Central memory CD8-positive, alpha-beta T cell (primary cell): ENCODE data around the gene COL24A1.

ENCODE experiments used
- ATAC-seq: fragments of 150-1000 bp; cut with Tn5 transposase; replicated peaks from 2 replicates; pipeline ENCODE4 v1.10.0; 2022; ENCODE audit warnings: mild to moderate bottlenecking, moderate FRiP score, moderate number of reproducible peaks; ENCODE audit not compliant: poor library complexity, severe bottlenecking; ENCODE audit errors: extremely low read depth
- DNase-seq, 2 donors: peaks; one replicate each; pipeline ENCODE4 v3.0.0; 2021; ENCODE audit warnings: low spot score in 2 of 2
- H3K27ac Mint-ChIP-seq: one replicate; pipeline ENCODE4 v1.8.0; 2022; ENCODE audit warnings: low read depth, mild to moderate bottlenecking, moderate library complexity, mixed read lengths
- H3K27me3 Mint-ChIP-seq: one replicate; pipeline ENCODE4 v1.8.0; 2022; ENCODE audit warnings: mixed read lengths
- H3K36me3 Mint-ChIP-seq: one replicate; pipeline ENCODE4 v1.8.0; 2022; ENCODE audit warnings: mild to moderate bottlenecking, moderate library complexity, mixed read lengths; ENCODE audit not compliant: insufficient read depth
- H3K4me1 Mint-ChIP-seq: one replicate; pipeline ENCODE4 v1.8.0; 2022; ENCODE audit warnings: mixed read lengths
- H3K4me3 Mint-ChIP-seq: one replicate; pipeline ENCODE4 v1.8.0; 2022; ENCODE audit warnings: mild to moderate bottlenecking, moderate library complexity, mixed read lengths
- H3K9me3 Mint-ChIP-seq: one replicate; pipeline ENCODE4 v1.8.0; 2022; ENCODE audit warnings: mixed read lengths

The COL24A1 gene

GRCh38 chr1:85697895-85698294 lies 458.7 kb downstream of the COL24A1 start:
- Mint-ChIP-seq H3K27ac (no peak overlapping the region), H3K9me3 (no peaks in the 10 kb centered on the region), H3K4me3 (no peak overlapping the region), H3K4me1 (peaks cover 13% of the 10 kb centered on the region), H3K36me3 (peaks cover 28% of the 10 kb centered on the region), H3K27me3 (no peaks in the 10 kb centered on the region)
- DNase-seq (no peak), ATAC-seq (no peak)

GRCh38 chr1:85692730-85693314 lies 463.8 kb downstream of the COL24A1 start:
- H3K27ac Mint-ChIP-seq = no peak overlapping the region
- peaks cover 34% of the 10 kb centered on the region for H3K4me1 Mint-ChIP-seq

GRCh38 chr1:85689775-85690404 lies 466.7 kb downstream of the COL24A1 start:
- no peaks in the 10 kb centered on the region for H3K27me3 Mint-ChIP-seq
- no peaks in the 10 kb centered on the region for H3K9me3 Mint-ChIP-seq
- no peak overlapping the region for H3K4me3 Mint-ChIP-seq
- H3K27ac Mint-ChIP-seq = peak overlapping the region; percentile 36
- peaks cover 34% of the 10 kb centered on the region for H3K4me1 Mint-ChIP-seq
- ATAC-seq = no peak
- DNase-seq = no peak
- H3K36me3 Mint-ChIP-seq = peaks cover 9% of the 10 kb centered on the region

More at GRCh38 chr1:85692730-85693314, 463.8 kb downstream of the COL24A1 start:
- Mint-ChIP-seq H3K4me3 (no peak overlapping the region), H3K36me3 (peaks cover 17% of the 10 kb centered on the region), H3K27me3 (no peaks in the 10 kb centered on the region), H3K9me3 (no peaks in the 10 kb centered on the region)
- no peak for ATAC-seq
- DNase-seq = no peak

GRCh38 chr1:85683292-85684025 lies 473.1 kb downstream of the COL24A1 start:
- no peak for DNase-seq
- H3K27ac Mint-ChIP-seq = no peak overlapping the region
- H3K36me3 Mint-ChIP-seq = peaks cover 10% of the 10 kb centered on the region
- no peak for ATAC-seq
- H3K9me3 Mint-ChIP-seq = no peaks in the 10 kb centered on the region
- no peak overlapping the region for H3K4me3 Mint-ChIP-seq
- H3K4me1 Mint-ChIP-seq = peaks cover 11% of the 10 kb centered on the region
- H3K27me3 Mint-ChIP-seq = no peaks in the 10 kb centered on the region

- H3K36me3 Mint-ChIP-seq = peaks cover 19% of the 10 kb centered on the region
- no peak overlapping the region for H3K4me3 Mint-ChIP-seq
- no peak for DNase-seq
- H3K9me3 Mint-ChIP-seq = no peaks in the 10 kb centered on the region
- H3K4me1 Mint-ChIP-seq = peaks cover 6% of the 10 kb centered on the region
- no peaks in the 10 kb centered on the region for H3K27me3 Mint-ChIP-seq
- H3K27ac Mint-ChIP-seq = no peak overlapping the region
- no peak for ATAC-seq
Measured at GRCh38 chr1:85681087-85681486, 475.5 kb downstream of the COL24A1 start.
